Fibroblast of gingiva (primary cell): ENCODE results near the gene LDHAL6A.

Source experiments
- DNase-seq: peaks from one replicate; pipeline ENCODE4 v3.0.0-alpha.2; 2011; ENCODE audit warnings: low read depth

Gene LDHAL6A

DNA sequence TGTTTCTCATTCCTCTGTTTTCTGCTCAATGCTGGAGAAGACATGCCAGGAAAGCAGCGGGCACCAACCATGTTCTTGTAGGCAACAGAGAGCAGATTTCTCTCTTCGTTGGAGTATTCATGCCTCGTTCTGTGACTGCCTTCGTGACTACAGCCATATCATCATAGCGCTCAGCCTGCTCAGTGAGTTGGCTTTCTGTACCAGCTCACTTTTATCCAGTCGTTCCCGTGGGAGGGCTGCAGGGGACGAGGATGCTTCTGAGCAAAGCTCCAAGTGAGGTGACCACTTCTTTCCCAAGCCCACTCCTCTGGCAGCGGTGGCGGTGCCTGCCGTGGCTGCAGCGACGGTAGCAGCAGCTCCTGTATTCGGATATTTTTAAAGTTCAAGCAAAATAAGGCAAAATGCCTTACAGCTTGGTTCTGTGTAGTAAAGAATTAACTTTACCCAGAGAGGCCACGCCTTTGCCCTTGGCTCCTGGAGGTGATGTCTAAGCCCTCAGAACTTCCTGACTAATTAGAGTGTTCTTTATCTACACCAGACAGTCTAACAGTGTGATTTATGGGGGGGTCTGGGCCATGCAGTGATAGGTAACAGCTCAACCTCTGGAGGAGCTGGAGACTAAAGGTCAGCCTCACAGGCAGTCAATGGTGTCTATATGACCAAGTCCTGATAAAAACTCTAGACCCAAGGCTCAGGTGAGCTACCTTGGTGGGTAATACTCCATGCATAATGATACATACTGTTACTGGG lies 35.3 kb downstream of the LDHAL6A start:
- no peak for DNase-seq

DNA sequence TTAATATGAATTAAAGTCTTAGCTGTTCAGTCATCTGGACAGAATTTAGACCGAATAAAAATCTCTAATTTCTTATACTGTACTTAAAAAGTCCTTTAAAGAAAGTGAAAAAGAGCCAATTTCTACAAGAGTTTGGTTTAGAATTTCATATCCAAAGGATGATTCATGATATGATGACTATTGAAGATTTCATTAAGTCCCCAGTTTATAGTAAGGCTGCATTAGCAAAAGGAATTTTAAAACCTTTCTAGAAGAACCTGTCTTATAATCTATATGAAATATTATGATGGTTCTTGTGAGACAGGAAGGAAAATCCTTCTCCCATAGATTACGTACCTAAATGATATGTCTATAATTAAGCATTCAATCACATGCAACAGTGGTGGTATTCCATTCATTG lies 36.3 kb downstream of the LDHAL6A start:
- no peak for DNase-seq

DNA sequence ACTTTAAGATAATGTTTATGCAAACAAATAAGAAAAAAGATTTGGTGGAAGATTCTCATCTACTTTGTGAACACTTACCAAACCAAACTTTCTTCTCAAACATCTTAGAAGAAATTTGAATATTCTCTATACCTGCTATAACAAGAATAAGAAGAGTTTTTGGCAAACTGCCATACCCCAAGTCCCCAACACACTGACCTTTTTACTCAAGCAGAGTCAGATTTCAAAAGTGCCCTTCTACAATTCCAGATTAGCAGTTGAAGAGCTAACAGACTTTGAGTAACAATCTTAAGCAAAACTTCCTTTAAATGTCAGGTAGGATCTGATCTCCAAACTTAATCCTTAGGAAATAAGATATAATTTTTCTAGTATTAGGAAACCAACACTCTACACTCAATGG lies 37.2 kb downstream of the LDHAL6A start:
- DNase-seq = no peak

DNA sequence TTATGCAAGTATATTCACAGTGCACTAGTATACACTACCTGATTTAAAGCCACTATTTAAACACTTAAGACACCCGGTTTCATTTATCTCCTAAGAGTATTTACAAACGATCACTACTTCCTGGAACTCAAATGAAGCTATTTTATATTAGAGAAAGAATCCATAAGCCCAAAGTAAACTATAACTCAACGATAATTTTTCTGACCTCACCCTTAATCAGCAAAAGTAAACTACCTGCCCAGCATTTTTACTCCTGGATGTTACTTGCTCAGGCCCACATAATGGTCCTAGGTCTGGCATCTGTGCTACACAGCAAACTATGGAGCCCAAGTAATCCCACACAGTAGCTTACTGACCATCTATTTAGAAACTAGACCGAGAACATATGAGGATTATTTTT lies 37.7 kb downstream of the LDHAL6A start:
- DNase-seq = no peak

DNA sequence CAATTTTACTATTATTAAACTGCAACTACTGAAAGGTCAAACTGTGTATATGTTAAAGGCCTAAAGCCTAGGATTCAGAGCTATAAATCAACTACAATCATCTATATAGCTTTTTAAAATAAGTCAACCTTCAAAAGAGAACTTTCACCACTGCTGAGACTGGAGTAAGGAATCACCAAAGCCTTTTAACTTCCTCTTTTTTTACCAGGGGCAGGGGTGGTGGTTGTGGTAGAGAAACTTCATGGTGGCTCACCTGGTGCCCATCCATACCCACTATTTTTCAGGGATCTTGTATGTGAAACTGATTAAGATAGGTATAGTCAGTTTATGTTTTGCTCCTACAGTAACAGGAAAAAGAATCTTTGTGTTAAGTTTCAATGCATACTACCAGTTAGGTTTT lies 39.6 kb downstream of the LDHAL6A start:
- no peak for DNase-seq

DNA sequence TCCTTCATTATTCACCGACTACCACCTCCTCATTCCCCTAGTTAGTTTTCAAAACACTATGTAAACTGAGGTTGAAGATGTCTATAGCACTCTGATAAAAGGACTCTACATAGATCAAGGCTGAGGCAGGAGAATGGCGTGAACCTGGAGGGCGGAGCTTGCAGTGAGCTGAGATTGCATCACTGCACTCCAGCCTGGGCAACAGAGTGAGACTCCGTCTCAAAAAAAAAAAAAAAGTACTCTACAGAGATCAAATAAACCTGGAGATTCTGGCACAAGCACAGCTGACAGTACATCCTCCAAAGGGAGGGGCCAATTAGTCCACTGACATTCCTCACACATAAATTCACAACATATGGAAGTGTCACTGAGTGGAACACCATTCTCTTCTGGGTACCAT lies 40.0 kb downstream of the LDHAL6A start:
- no peak for DNase-seq

DNA sequence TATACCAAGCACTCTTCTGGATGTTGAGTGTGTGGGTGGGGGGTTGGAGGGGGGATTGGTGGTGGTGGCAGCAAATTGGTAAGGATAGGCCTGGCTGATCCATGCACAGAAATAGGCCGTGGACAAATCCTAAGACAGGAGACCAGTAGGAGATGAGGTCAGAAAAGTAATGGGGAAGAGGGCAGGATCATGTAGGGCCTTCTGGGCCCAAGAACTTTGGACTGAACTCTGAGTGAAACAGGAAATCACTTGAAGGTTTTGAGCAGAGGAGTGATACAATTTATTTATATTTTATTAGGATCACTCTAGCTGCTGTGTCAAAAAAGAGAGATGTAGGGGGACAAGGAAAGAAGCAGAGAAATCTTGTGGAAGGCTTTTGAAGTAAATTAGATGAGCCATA lies 42.4 kb downstream of the LDHAL6A start:
- no peak for DNase-seq

DNA sequence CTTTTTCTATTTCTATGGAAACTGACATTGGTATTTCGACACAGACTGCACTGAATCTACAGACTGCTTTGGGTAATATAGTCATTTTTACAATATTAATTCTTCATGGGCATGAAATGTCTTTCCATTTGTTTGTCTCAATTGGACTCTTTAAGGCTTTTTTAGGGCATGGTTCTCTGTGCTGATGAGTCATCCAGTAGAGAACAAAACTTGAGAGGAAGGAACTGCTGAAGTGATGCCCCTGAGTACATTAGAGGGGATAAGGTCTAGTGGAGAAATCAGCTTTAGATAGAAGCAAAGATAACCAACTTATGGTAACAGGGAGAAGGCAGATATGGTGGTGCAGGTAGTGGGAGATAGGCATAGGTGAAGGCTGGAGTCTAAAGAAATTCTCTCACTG lies 46.0 kb downstream of the LDHAL6A start:
- no peak for DNase-seq

DNA sequence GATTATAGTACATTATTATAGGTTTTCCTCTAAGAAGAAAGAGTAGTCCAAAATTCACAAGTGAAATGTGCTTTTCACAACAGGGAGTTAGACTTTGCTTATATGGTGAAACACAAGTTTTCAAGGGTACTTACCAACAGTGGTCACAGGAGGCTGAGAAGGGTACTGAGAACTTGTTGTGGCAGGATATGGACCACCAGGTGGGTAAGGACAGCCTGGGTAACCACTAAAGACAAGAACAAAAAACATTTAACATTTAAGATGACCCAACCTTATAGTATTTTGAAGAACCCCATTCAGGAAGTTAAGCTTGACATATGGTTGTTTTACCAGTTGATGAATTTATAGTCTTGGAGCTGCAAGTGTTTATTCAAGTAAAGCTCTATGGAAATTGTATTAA lies 46.7 kb downstream of the LDHAL6A start:
- no peak for DNase-seq

DNA sequence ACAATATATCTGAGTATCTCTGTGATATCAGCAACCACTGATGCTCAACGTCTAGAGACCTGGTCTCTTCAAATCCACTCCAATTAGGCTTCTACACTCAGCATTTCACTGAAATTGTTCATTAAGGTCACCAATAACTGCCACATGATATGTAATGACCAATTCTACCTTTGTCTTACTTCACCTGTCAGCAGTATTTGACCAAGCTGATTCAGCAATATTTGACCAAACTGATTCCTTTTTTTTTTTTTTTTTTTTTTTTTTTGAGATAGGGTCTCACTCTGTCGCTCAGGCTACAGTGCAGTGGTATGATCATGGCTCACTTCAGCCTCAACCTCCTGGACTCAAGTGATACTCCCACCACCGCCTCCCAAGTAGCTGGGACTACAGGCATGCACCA lies 65.5 kb downstream of the LDHAL6A start:
- DNase-seq = no peak

DNA sequence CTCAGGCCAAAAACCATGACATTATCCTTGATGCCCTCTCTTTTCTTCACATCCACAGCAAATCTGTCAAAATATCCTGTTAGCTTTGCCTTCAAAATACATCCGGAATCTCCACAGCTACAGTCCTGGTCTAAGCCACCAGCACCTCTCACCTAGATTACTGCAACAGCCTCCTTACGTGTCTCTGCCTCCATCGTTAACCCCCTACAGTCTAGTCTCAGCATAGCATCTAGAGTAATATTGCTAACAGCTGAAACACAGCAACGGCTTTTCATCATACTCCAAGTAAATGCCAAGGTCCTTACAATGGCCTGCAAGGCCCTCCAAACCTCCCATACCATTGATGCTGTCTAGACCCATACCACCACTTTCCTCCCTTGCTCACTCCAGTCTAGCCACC lies 66.7 kb downstream of the LDHAL6A start:
- DNase-seq = no peak

DNA sequence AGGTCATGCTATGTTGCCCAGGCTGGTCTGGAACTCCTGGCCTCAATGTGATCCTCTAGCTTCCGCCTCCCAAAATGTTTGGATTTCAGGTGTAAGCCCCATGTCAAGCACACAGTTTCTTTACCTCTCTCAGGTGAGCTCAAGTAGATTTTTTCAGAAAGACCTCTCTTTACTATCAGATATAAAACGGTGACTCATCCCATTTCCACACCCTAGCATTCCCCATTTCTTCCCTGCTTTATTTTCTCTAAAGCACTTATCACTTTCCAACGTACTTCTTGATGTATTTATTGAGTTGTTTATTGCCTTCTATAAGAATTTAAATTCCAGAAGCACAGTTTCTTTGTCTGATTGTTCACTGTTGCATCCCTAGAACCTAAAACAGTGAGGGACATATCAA lies 67.4 kb downstream of the LDHAL6A start:
- no peak for DNase-seq

DNA sequence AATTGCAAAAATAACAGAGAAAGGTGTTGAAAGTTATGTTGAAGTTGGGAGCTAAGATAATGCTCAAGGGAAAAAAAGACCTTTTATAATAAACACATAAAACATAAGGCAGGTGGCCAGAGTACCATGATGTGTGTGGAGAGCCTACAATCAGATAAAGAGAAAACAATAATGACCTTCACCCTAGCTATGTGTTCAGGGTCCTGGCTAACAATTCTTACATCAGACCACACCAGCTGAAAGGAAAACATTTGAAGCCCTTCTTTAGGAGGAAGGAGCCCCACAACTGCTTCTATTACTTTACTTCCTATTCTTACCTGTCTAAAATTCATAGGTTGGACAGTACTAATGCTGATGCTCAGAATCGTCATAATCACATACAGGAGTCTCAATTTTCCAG lies 68.6 kb downstream of the LDHAL6A start:
- DNase-seq = no peak

DNA sequence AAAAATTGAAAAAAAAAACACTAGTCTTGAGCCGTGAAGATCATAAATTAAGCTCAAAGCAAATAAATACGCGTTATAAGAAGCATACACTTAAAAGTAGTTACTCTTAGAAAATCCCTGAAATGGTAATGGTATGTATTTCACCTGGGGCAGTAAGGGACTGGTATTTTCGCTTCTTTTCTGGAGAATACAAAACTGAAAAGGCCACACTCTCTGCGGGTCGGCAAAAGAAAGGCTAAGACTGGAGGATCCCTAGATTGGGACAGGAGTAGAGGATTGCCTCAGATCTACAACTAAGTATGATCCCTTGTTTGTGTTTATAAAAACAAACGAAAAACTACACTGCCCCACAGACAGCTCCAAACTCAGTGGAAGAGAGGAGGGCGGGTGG lies 70.5 kb downstream of the LDHAL6A start:
- DNase-seq = no peak

DNA sequence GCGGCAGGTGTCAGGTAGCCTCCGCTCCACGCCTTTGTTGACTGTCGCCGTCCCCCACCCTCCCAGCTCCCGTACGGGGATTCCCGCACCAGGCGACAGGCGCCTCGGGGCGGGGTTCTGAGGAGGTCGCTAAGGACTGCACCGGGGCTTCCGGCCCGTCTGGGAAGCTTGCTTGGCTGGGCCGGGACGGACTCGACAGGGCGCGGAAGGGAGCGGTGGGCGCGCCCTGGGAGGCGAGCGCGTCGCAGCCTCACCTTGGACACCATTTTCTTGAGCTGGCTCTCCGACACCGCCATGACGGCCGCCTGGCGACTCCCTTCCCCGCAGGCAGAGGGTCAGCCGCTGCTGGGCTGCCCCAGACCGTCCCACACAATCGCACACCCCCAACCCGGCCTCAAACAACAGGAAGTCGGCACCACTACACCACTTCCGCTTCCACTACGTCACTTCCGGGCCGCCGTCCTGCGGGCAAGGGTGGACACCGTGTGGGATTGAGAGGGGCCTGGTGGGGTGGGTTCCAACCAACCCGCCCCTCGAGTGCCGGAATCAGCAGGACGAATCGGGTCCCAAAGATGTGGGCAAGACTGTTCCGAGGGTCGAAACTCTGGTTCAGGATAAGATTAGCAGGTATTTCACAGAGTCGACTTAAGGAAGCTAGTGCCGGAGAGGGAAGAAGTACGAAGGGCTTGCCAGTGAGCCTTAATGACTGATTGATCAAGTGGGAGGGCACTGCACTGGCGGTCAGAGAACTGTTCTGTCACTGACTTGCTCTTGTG lies 71.1 kb downstream of the LDHAL6A start, which contains the start of gene TSG101:
Gene TSG101 (minus strand): TSS at position 422 of the 776 bp plus-strand sequence. CDS start 126 bp downstream, at position 296.
- DNase-seq = peak; percentile 91

DNA sequence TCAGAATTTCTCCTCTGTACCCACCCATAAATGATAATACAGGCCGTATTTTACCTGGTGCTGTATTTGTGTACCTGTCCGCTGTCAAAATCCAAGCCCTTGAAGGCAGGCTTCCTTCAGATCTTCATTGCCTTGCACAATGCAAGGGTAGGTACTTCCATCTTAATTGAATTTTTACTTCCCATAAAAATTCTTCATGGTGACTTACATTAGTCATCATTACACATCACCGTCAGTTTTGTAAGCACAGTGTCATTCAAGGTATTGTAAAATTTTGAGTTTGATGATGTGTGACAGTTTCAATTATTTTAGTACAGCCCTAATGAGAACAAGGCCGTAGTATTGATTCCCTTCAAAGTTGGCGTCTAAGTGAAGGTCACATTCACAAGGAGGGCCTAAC lies 71.9 kb downstream of the LDHAL6A start:
- DNase-seq = peak; percentile 44
